HG03520 (cell line): ENCODE data around the gene STX3.

Experiments
- ATAC-seq: cut with Tn5 transposase; IDR thresholded peaks from one replicate; pipeline ENCODE4 v1.9.1; 2021; ENCODE audit warnings: mild to moderate bottlenecking, moderate library complexity; ENCODE audit not compliant: unreplicated experiment

STX3 gene

GRCh38 chr11:59754859-59755700 is at the start of gene STX3:
STX3 (plus strand) TSS chr11:59755376; CDS start chr11:59755606, 230 bp downstream.
- peak; percentile 68 for ATAC-seq

- ATAC-seq, result no peak
These were observed 48.5 kb upstream of the STX3 start for GRCh38 chr11:59706518-59707285.

- ATAC-seq, result no peak
These were observed 47.8 kb upstream of the STX3 start for GRCh38 chr11:59707371-59707770.

- no peak for ATAC-seq
These were observed 46.6 kb upstream of the STX3 start for GRCh38 chr11:59708537-59708936.

GRCh38 chr11:59710136-59710847 is 44.9 kb upstream of the STX3 start:
- ATAC-seq, result no peak

- ATAC-seq, result no peak
These were observed 41.4 kb upstream of the STX3 start, which contains the start of gene OR10V1 for GRCh38 chr11:59713745-59714144. OR10V1 (minus strand) TSS chr11:59713845; CDS start chr11:59713845, 0 bp downstream.

GRCh38 chr11:59716051-59716450 is 39.1 kb upstream of the STX3 start:
- no peak for ATAC-seq

- no peak for ATAC-seq
These were observed 35.6 kb upstream of the STX3 start for GRCh38 chr11:59719556-59719955.

- no peak for ATAC-seq
These were observed 31.1 kb upstream of the STX3 start for GRCh38 chr11:59724066-59724465.

GRCh38 chr11:59727426-59727825 is 27.8 kb upstream of the STX3 start:
- no peak for ATAC-seq

GRCh38 chr11:59728154-59728553 is 27.0 kb upstream of the STX3 start:
- ATAC-seq, result no peak

- ATAC-seq, result no peak
These were observed 26.3 kb upstream of the STX3 start for GRCh38 chr11:59728913-59729312.

GRCh38 chr11:59729834-59730233 is 25.3 kb upstream of the STX3 start:
- no peak for ATAC-seq

GRCh38 chr11:59730896-59731565 is 24.1 kb upstream of the STX3 start:
- ATAC-seq, result no peak

- no peak for ATAC-seq
These were observed 9.1 kb upstream of the STX3 start for GRCh38 chr11:59746111-59746510.

GRCh38 chr11:59753650-59754493 is 1.3 kb upstream of the STX3 start:
- ATAC-seq, result peak; percentile 72

GRCh38 chr11:59754494-59754858 is 700 bp upstream of the STX3 start:
- no peak for ATAC-seq

- no peak for ATAC-seq
These were observed 753 bp downstream of the STX3 start for GRCh38 chr11:59755701-59756557.

GRCh38 chr11:59756558-59756840 is 1.3 kb downstream of the STX3 start:
- ATAC-seq, result no peak
